Chondrocyte (in vitro differentiated cells): ENCODE results near the gene CRTC2. TPM values are rescaled to one million over a fixed set of nuclear protein-coding genes. Genes with fewer than 3 reads are reported as not detected.

ENCODE experiments used
- DNase-seq: peaks from one replicate; pipeline ENCODE4 v3.0.0; 2021; ENCODE audit warnings: mixed read lengths, low spot score
- H3K27ac Mint-ChIP-seq: one replicate; pipeline ENCODE4 v1.8.0; 2021; ENCODE audit warnings: mild to moderate bottlenecking, moderate library complexity, mixed read lengths; ENCODE audit not compliant: unreplicated experiment
- H3K27me3 Mint-ChIP-seq: 2 replicates; pipeline ENCODE4 v1.8.0; 2021; ENCODE audit warnings: low read depth, mixed read lengths
- H3K36me3 Mint-ChIP-seq: 2 replicates; pipeline ENCODE4 v1.8.0; 2021; ENCODE audit warnings: low read depth, mixed read lengths
- H3K4me1 Mint-ChIP-seq: 2 replicates; pipeline ENCODE4 v1.8.0; 2021; ENCODE audit warnings: low read depth, mild to moderate bottlenecking, mixed read lengths
- H3K4me3 Mint-ChIP-seq: one replicate; pipeline ENCODE4 v1.8.0; 2021; ENCODE audit warnings: mild to moderate bottlenecking, moderate library complexity, mixed read lengths; ENCODE audit not compliant: unreplicated experiment
- H3K9me3 Mint-ChIP-seq: 2 replicates; pipeline ENCODE4 v1.8.0; 2021; ENCODE audit warnings: low read depth, mixed read lengths
- CTCF ChIP-seq: fragments of 200-600 bp; sonication (generic); IDR thresholded peaks from 2 replicates; pipeline ENCODE4 v1.5.0; 2021; ENCODE audit warnings: antibody characterized with exemption, mild to moderate bottlenecking, moderate library complexity
- total RNA-seq: library from RNA; stranded (reverse); gene quantifications from 3 replicates; pipeline ENCODE4 v1.2.1, GENCODE V29; 2021

The CRTC2 gene
- total RNA-seq, 1 donor from 2014 or later: 24.2 TPM

- Mint-ChIP-seq H3K9me3 (no peaks in the 10 kb centered on the region), H3K27me3 (no peaks in the 10 kb centered on the region), H3K4me3 (peak overlapping the region; percentile 98), H3K36me3 (peaks cover 7% of the 10 kb centered on the region), H3K4me1 (peaks cover 60% of the 10 kb centered on the region), H3K27ac (peak overlapping the region; percentile 97)
- TF ChIP-seq CTCF: no peak
- DNase-seq: no peak
Observed at GRCh38 chr1:153958961-153959260, 499 bp upstream of the CRTC2 start.

- TF ChIP-seq CTCF: no peak
- Mint-ChIP-seq H3K27me3 (no peaks in the 10 kb centered on the region), H3K9me3 (no peaks in the 10 kb centered on the region), H3K4me1 (peaks cover 50% of the 10 kb centered on the region), H3K4me3 (peak overlapping the region; percentile 98), H3K27ac (peak overlapping the region; percentile 97), H3K36me3 (peaks cover 8% of the 10 kb centered on the region)
- no peak for DNase-seq
Observed at GRCh38 chr1:153957744-153958110, 685 bp downstream of the CRTC2 start.

GRCh38 chr1:153956997-153957715 lies 1.3 kb downstream of the CRTC2 start:
- Mint-ChIP-seq H3K9me3 (no peaks in the 10 kb centered on the region), H3K27me3 (no peaks in the 10 kb centered on the region), H3K4me3 (peak overlapping the region; percentile 98), H3K4me1 (peaks cover 44% of the 10 kb centered on the region), H3K27ac (peak overlapping the region; percentile 97), H3K36me3 (peaks cover 8% of the 10 kb centered on the region)
- no peak for DNase-seq
- no peak for TF ChIP-seq CTCF

GRCh38 chr1:153954826-153955225 lies 3.6 kb downstream of the CRTC2 start:
- peaks cover 19% of the 10 kb centered on the region for H3K36me3 Mint-ChIP-seq
- H3K9me3 Mint-ChIP-seq: no peaks in the 10 kb centered on the region
- H3K4me1 Mint-ChIP-seq: peaks cover 31% of the 10 kb centered on the region
- no peak overlapping the region for H3K4me3 Mint-ChIP-seq
- no peak for DNase-seq
- no peak overlapping the region for H3K27ac Mint-ChIP-seq
- H3K27me3 Mint-ChIP-seq: no peaks in the 10 kb centered on the region
- no peak for TF ChIP-seq CTCF

- Mint-ChIP-seq H3K27me3 (no peaks in the 10 kb centered on the region), H3K9me3 (no peaks in the 10 kb centered on the region), H3K4me3 (no peak overlapping the region), H3K4me1 (peaks cover 25% of the 10 kb centered on the region), H3K27ac (no peak overlapping the region), H3K36me3 (peaks cover 20% of the 10 kb centered on the region)
- DNase-seq: no peak
- no peak for TF ChIP-seq CTCF
Observed at GRCh38 chr1:153953859-153954365, 4.5 kb downstream of the CRTC2 start.
